AG04450 (cell line): ENCODE measurements around the gene VARS1. TPM values are rescaled to one million over a fixed set of nuclear protein-coding genes. Genes with fewer than 3 reads are reported as not detected.

Experiments used
- CTCF ChIA-PET: fragments of 300-600, 350-600 bp; formaldehyde crosslinking; extraction: SDS; loops from one replicate; lab custom pipeline; 2022; ENCODE audit warnings: antibody characterized with exemption, inconsistent platforms; lab: Charles Lee
- POLR2A ChIA-PET: fragments of 350-600 bp; formaldehyde crosslinking; extraction: SDS; loops from one replicate; lab custom pipeline; 2021; ENCODE audit warnings: antibody characterized with exemption, inconsistent platforms; lab: Yijun Ruan, JAX
- DNase-seq: peaks from one replicate; pipeline ENCODE4 v3.0.0-alpha.2; 2011; ENCODE audit warnings: low read depth, low spot score
- H3K27ac ChIP-seq: one replicate; pipeline ENCODE4 v1.5.1; 2012; ENCODE audit warnings: low read depth, low read length, control low read depth
- H3K27me3 ChIP-seq: one replicate; pipeline ENCODE4 v1.6.0; 2012; ENCODE audit warnings: low read length; ENCODE audit not compliant: control insufficient read depth, insufficient read depth
- H3K4me3 ChIP-seq: 2 replicates; pipeline ENCODE4 v1.5.1; 2011; ENCODE audit warnings: mild to moderate bottlenecking, low read depth, low read length, control low read depth
- H3K9me3 ChIP-seq: 2 replicates; pipeline ENCODE4 v1.5.1; 2012; ENCODE audit warnings: low read length; ENCODE audit not compliant: control insufficient read depth, insufficient read depth
- polyA plus RNA-seq: library from polyadenylated mRNA; depleted of rRNA; stranded (reverse); fragments of >200 nt; gene quantifications from 2 replicates; pipeline ENCODE4 v1.2.3, GENCODE V29; 2011
- TF ChIP-seq, protein P1 (sequence below): IDR thresholded peaks from 2 replicates; pipeline ENCODE4 v1.5.1; 2011; ENCODE audit warnings: low read depth, low read length, control low read depth, inconsistent platforms

Gene VARS1
- polyA plus RNA-seq, 1 experiment, result 16.0 TPM

DNA sequence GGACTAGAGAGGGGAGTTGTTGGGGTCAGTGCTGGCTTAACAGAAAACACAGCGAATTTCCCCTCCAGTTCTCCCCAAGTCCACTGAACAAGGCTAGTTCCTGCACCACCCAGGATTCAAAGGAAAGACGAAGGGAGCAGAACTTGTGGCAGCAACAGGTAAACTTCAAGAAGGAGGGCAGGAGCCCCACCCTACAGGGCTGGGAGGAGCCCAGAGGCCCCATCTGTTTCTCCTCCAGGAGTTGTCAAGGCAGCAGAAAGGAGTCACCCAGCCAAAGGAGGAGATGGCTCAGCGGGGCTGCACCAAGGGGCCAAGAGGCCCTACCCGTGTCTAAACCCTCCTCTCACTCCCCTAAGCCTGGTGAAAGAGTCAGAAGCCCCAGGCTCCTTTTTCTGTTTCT lies 31.4 kb downstream of the VARS1 start:
- CTCF ChIA-PET, result no interaction called here
- DNase-seq, result no peak
- POLR2A ChIA-PET, result no interaction called here
- TF ChIP-seq, protein P1, sequence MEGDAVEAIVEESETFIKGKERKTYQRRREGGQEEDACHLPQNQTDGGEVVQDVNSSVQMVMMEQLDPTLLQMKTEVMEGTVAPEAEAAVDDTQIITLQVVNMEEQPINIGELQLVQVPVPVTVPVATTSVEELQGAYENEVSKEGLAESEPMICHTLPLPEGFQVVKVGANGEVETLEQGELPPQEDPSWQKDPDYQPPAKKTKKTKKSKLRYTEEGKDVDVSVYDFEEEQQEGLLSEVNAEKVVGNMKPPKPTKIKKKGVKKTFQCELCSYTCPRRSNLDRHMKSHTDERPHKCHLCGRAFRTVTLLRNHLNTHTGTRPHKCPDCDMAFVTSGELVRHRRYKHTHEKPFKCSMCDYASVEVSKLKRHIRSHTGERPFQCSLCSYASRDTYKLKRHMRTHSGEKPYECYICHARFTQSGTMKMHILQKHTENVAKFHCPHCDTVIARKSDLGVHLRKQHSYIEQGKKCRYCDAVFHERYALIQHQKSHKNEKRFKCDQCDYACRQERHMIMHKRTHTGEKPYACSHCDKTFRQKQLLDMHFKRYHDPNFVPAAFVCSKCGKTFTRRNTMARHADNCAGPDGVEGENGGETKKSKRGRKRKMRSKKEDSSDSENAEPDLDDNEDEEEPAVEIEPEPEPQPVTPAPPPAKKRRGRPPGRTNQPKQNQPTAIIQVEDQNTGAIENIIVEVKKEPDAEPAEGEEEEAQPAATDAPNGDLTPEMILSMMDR, result no peak
- Histone ChIP-seq H3K4me3 (no peak overlapping the region), H3K9me3 (no peaks in the 10 kb centered on the region; the same call in 1 of the 2 replicates), H3K27me3 (no peaks in the 10 kb centered on the region), H3K27ac (no peak overlapping the region)

DNA sequence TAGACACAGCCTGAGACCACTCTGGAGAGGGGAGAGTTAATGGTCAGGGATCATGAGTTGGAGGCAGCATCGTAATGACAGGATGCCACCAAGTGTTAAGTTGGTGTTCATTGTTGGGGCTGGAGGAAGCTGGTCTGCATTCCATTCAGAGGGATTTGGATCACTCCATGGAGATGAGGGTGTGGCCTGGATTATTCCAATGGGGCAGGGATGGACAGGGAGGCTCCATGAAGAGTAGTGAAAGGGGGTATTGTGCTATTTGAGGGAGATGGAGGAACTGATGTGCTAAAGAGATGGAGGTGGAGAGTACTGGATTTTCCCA lies 32.0 kb downstream of the VARS1 start:
- CTCF ChIA-PET, result no interaction called here
- POLR2A ChIA-PET, result no interaction called here
- no peaks in the 10 kb centered on the region; the same call in 1 of the 2 replicates for H3K9me3 ChIP-seq
- no peak overlapping the region for H3K4me3 ChIP-seq
- H3K27me3 ChIP-seq, result no peaks in the 10 kb centered on the region
- TF ChIP-seq, protein P1, result no peak
- DNase-seq, result no peak
- H3K27ac ChIP-seq, result no peak overlapping the region

DNA sequence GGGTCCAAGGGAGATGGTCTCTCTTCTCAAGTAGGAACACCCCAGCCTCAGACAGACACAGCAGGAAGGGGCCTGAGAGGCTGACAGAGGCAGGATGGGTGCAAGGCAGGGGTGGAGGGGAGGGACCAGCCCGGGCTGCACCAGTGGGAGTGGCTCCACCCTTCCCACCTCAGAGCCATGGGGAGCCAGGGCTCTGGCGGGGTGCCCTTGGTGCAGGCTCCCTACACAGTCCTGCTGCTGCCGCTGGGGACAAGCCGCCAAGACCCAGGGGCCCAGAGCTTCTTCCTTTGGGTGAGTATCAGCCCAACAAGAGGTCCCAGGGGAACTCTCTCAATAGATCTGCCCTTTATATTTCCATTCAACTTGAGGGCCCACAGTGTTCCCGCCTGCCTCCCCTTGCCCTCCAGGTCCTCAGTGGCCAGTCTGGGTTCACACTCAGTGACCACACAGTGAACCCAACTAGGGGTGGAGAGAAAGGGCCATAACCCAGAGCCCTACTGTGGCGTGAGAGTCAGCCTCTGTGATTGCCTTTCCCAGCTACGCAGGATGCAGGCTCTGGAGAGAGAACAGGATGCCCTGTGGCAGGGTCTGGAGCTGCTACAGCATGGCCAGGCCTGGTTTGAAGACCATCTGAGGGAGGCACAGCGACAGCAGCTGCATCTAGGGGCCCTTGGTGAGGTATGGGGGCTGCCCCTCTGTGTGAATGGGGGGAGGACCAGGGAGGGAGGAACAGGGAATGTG lies 32.5 kb downstream of the VARS1 start:
- H3K4me3 ChIP-seq, result no peak overlapping the region
- TF ChIP-seq, protein P1, result no peak
- H3K27ac ChIP-seq, result no peak overlapping the region
- POLR2A ChIA-PET, result no interaction called here
- no peaks in the 10 kb centered on the region; the same call in 1 of the 2 replicates for H3K9me3 ChIP-seq
- DNase-seq, result no peak
- CTCF ChIA-PET, result no interaction called here
- no peaks in the 10 kb centered on the region for H3K27me3 ChIP-seq

GRCh38 chr6:31762356-31762755 lies 33.2 kb downstream of the VARS1 start, which contains the start of gene SAPCD1:
Gene SAPCD1 (plus strand): TSS chr6:31762656. CDS start chr6:31763055, 399 bp downstream.
- H3K4me3 ChIP-seq, result no peak within 1 kb of the TSS
- CTCF ChIA-PET, result no interaction called here
- DNase-seq, result no peak
- no peaks in the 10 kb centered on the region; the same call in 1 of the 2 replicates for H3K9me3 ChIP-seq
- POLR2A ChIA-PET, result no interaction called here
- no peak within 1 kb of the TSS for H3K27ac ChIP-seq
- TF ChIP-seq, protein P1, result no peak
- H3K27me3 ChIP-seq, result no peaks in the 10 kb centered on the region

DNA sequence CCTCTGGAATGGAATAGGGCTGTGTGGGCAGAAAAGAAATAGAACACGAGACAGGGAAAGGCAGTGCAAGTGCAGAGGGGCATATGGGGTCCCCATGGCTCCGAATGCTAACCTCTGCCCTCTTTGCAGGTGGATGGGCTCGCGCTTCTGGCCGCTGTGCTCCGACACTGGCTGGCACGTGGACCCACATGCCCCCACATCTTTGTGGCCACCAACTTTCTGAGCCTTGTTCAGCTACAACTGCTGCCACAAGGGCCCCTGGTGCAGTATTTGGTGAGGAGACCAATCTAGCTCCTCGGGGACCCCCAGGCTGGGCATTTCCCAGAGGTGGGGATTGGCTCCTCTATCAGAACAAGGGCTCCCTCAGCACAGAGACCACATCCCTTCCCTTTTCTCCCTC lies 34.2 kb downstream of the VARS1 start:
- Histone ChIP-seq H3K27me3 (no peaks in the 10 kb centered on the region), H3K27ac (no peak overlapping the region), H3K4me3 (no peak overlapping the region), H3K9me3 (no peaks in the 10 kb centered on the region; the same call in 1 of the 2 replicates)
- CTCF ChIA-PET, result no interaction called here
- TF ChIP-seq, protein P1, result no peak
- POLR2A ChIA-PET, result no interaction called here
- no peak for DNase-seq
